Measurements from ENCODE around the gene FALEC. TPM values are rescaled to one million over a fixed set of nuclear protein-coding genes. Genes with fewer than 3 reads are reported as not detected.

The FALEC gene
- total and polyA plus RNA-seq, 9 of the 15 experiments (the other 6 are each of a cell fraction or from before 2014, with no cell fraction given) = 0.15 to 1.8 (median 0.53) TPM; not detected in 5

- ATAC-seq (peak; percentile 25), FAIRE-seq (peak; percentile 59), DNase-seq (ENCODE audit: extremely low read depth in 1 of 4, low spot score in 3 of 4) (peak in 3 of 4 experiments; percentile 24 to 75 (median 30))
- peak overlapping the region; percentile 97 for H3K4me2 ChIP-seq (ENCODE audit: insufficient read depth, low read length)
- under 1% methylated on average over 50 of the region's 50 CpGs for WGBS (ENCODE audit: insufficient coverage, low coverage, missing lambda C conversion rate)
- TSS peak; percentile 34 for BruUV-seq (replicated peaks)
- peaks cover 10 to 19% of the 10 kb centered on the region in 2 experiments; a peak in 4 of 5 replicates for H3K4me1 ChIP-seq (replicated peaks in 1 of 2; ENCODE audit: control insufficient read depth in 2 of 2, insufficient read depth in 2 of 2, low read length in 2 of 2)
- no peaks in the 10 kb centered on the region for H3K27me3 ChIP-seq (ENCODE audit: control insufficient read depth in 2 of 2, insufficient read depth in 2 of 2, low read length in 2 of 2)
- peak overlapping the region; percentile 98 for H3K4me3 ChIP-seq
- H3K36me3 ChIP-seq (ENCODE audit: control insufficient read depth, insufficient read depth, low read length) = peaks cover 54% of the 10 kb centered on the region
- intact Hi-C loops (cut with micrococcal nuclease) (loop anchor here (2.0 to 5.0 kb wide), 2 partner anchors 40 to 234 kb away; no protein-coding TSS in a partner anchor), in situ Hi-C loops (cut with MboI) (no loop called here)
- peaks cover 66% of the 10 kb centered on the region for H3K79me2 ChIP-seq (ENCODE audit: control insufficient read depth, insufficient read depth, low read length)
- H3K9ac ChIP-seq (ENCODE audit: insufficient read depth in 1 of 2, low read depth in 2 of 2, low read length in 2 of 2) = peak overlapping the region; percentile 97 to 100
- CTCF ChIA-PET (ENCODE audit: low intra/inter-chr PET ratio) = no interaction called here
- H3K9me1 ChIP-seq (ENCODE audit: control insufficient read depth, insufficient read depth, low read length) = no peaks in the 10 kb centered on the region
- H2AFZ ChIP-seq (ENCODE audit: low read depth, low read length) = no peak overlapping the region
- peak overlapping the region; percentile 87 for H3K27ac ChIP-seq (ENCODE audit: extremely low read depth, low read depth, low read length)
- H3K9me3 ChIP-seq (replicated peaks; ENCODE audit: control insufficient read depth, insufficient read depth, low read depth, low read length) = no peaks in the 10 kb centered on the region
- peaks cover 46% of the 10 kb centered on the region for H4K20me1 ChIP-seq (replicated peaks; ENCODE audit: control insufficient read depth, insufficient read depth, low read length)
- POLR2A ChIA-PET = interaction anchor here (0.6 to 11.0 kb wide), 25 partner anchors 8 to 428 kb away, joined by 3 to 148 read pairs (median 4); partner anchors contain the start of genes ENSA, FALEC, GOLPH3L and MINDY1
- no peak for TF ChIP-seq PCBP1 (IDR thresholded peaks at IDR 0.05; ENCODE audit: low read depth, low read length, poor library complexity, severe bottlenecking)
- no peak for TF ChIP-seq ZNF695 (CRISPR knock-in tag; IDR thresholded peaks at IDR 0.05)
- TF ChIP-seq SNAPC5 (CRISPR knock-in tag; IDR thresholded peaks at IDR 0.05) = no peak
- no peak for TF ChIP-seq CGGBP1 (CRISPR knock-in tag; IDR thresholded peaks at IDR 0.05)
- no peak for TF ChIP-seq DLX4 (CRISPR knock-in tag; IDR thresholded peaks at IDR 0.05)
- no peak for TF ChIP-seq SAFB2 (IDR thresholded peaks at IDR 0.05; ENCODE audit: borderline replicate concordance, low read depth, low read length, severe bottlenecking)
- TF ChIP-seq TRIM25 (IDR thresholded peaks at IDR 0.05; ENCODE audit: borderline replicate concordance) = no peak
- TF ChIP-seq FOXJ3 (CRISPR knock-in tag; IDR thresholded peaks at IDR 0.05) = no peak
- TF ChIP-seq NUFIP1 (IDR thresholded peaks at IDR 0.05; ENCODE audit: partially characterized antibody) = no peak
- TF ChIP-seq ZBED1 (IDR thresholded peaks at IDR 0.05) = no peak
- no peak for TF ChIP-seq BDP1 (IDR thresholded peaks at IDR 0.05; ENCODE audit: insufficient read depth, insufficient read length)
- TF ChIP-seq CBX3 (IDR thresholded peaks at IDR 0.05; ENCODE audit: borderline replicate concordance in 1 of 2, low read length in 2 of 2) = no peak
- TF ChIP-seq CREB3 (tag; conservative IDR thresholded peaks at IDR 0.05; ENCODE audit: low read depth) = no peak
These were observed 62.9 kb downstream of the FALEC start for GRCh38 chr1:150578272-150579109.

All from K562 (cell line).